HG02610 (cell line): Measurements from ENCODE around the gene IGSF3.

Source experiments
- ATAC-seq: cut with Tn5 transposase; IDR thresholded peaks from one replicate; pipeline ENCODE4 v1.9.1; 2021; ENCODE audit warnings: mild to moderate bottlenecking, moderate library complexity; ENCODE audit not compliant: unreplicated experiment

IGSF3 gene

DNA sequence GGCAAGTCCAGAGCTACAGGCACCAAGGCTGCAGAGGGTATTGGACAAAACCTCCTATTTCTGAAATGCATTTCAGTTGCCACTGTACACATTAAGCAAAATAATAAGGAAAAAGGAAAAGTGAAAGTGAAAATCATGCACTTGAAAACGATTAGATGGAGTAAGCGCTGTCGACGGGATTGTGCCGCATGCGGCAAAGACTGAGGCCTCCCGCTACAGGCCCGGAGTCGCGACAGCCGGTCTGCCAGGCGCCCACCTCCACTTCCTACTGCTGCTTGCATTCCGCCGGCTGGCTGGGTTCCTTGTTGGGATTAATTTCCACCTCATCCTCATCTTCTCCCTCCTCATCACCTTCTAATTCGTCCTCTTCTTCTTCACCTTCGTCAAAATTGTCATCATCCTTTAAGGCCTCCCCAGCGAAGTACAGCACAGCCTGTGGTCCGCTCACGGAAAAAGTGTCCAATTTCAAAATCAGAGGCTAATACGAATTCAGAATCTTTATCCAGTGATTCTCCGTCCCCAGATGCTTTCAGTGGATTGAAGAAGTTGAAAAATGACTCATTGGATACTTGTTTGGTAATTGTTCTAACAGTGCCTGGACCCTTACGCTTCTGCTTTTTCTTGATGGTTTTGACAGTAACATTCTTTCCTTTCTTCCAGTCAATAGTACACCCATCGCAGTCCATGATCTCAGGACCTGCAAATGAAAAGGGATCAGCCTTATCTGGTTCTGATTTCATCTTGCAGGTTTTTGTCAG, 134.7 kb downstream of the IGSF3 start:
- no peak for ATAC-seq

DNA sequence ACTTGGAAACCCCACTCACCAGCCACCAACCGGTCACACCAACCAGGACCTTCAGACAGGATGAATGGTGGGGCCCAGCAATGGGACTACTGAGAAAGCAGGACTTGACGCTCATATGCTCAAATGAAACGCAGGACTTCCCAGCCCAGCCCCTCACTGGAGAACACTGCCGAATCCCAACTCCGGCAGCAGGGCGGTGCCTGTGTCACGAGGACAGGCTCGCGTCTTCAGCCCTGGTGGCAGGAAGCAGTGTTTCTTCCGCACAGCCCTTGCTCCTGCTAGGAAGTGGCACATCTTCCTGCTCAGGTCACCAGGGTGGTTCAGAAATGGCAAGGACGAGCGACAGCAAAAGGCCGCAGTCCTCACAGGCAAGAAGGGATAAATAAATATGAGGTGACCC, 135.6 kb downstream of the IGSF3 start:
- no peak for ATAC-seq

- no peak for ATAC-seq
These were observed 137.9 kb downstream of the IGSF3 start for GRCh38 chr1:116529681-116530080.

DNA sequence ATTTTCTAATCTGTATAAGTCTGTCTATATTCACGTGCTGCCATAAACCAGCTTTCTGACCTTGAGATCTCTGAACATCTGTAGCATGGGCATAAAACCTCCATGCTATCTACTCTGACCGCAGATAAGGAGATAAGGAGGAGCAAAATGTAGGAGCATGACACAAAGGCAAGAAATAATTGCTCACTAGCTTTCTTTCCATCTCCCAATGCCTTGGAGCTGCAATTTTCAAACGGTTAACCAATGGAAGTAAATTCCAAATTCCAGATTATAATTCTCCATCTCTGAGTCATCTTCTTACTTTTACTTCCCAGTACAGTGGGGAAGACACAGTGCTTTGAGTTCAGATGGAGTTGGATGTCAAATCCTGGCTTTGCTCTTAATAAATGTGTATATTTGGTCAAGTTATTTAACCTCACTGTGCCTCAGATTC, 138.3 kb downstream of the IGSF3 start:
- ATAC-seq: no peak

- no peak for ATAC-seq
These were observed 139.0 kb downstream of the IGSF3 start for GRCh38 chr1:116528329-116529083.

- no peak for ATAC-seq
These were observed 142.1 kb downstream of the IGSF3 start for GRCh38 chr1:116525440-116525839.
